HCT116 (cell line): ENCODE measurements around the gene FADS6. TPM values are rescaled to one million over a fixed set of nuclear protein-coding genes. Genes with fewer than 3 reads are reported as not detected.

ENCODE experiments used
- ATAC-seq: fragments of 200-7000 bp; cut with Tn5 transposase; 2 replicates; pipeline ENCODE4 v1.9.1; 2020; ENCODE audit warnings: mild to moderate bottlenecking, moderate library complexity
- BruUV-seq: library from RNA; stranded (reverse); fragments of 400-500 nt; replicated peaks from 2 replicates; lab custom pipeline; 2021; lab: Mats Ljungman, UMichigan
- CTCF ChIA-PET: fragments of 300-600 bp; sonication (Branson Sonifier 250); formaldehyde crosslinking; loops from one replicate; lab custom pipeline; 2021; ENCODE audit warnings: antibody characterized with exemption; lab: Charles Lee
- POLR2A ChIA-PET: fragments of 300-600, 350-600 bp; sonication (Branson Sonifier 250); formaldehyde crosslinking; loops from one replicate; lab custom pipeline; 2021; ENCODE audit warnings: antibody characterized with exemption; lab: Charles Lee
- RAD21 ChIA-PET, 2 experiments: fragments of 300-600 bp; sonication (Branson Sonifier 250); formaldehyde crosslinking; loops; one replicate each; lab custom pipeline; 2023; ENCODE audit warnings: low total read pairs in 2 of 2; ENCODE audit not compliant: uncharacterized antibody in 2 of 2, unreplicated experiment in 2 of 2, low non-redundant PET in 1 of 2; lab: Charles Lee
- DNase-seq: peaks from one replicate; pipeline ENCODE4 v3.0.0-alpha.2; 2010; ENCODE audit warnings: low read depth, low spot score
- H2AFZ ChIP-seq: fragments of 200-600 bp; shearing (Covaris generic), sonication (generic); 2 replicates; pipeline ENCODE4 v1.6.1; 2017; ENCODE audit warnings: low read depth, mixed run types, mixed read lengths, antibody characterized with exemption, low read length; ENCODE audit not compliant: poor library complexity, severe bottlenecking
- H3K27ac ChIP-seq: 2 replicates; pipeline ENCODE4 v1.5.1; 2012; ENCODE audit warnings: low read depth, low read length
- H3K27me3 ChIP-seq: fragments of 200-600 bp; sonication (generic); 2 replicates; pipeline ENCODE4 v1.6.1; 2016; ENCODE audit warnings: mixed run types, low read length, mixed read lengths; ENCODE audit not compliant: insufficient read depth
- H3K36me3 ChIP-seq, 2 experiments: fragments of 200-500 bp in 1 of 2; fragments of 200-600 bp in 1 of 2; sonication (Bioruptor generic) in 1 of 2; sonication (generic) in 1 of 2; 2 replicates each; pipeline versions ENCODE4 v1.5.1 to v1.6.1; 2014 to 2016; ENCODE audit warnings: low read length in 2 of 2, inconsistent platforms in 1 of 2, mixed read lengths in 1 of 2, mixed run types in 1 of 2; ENCODE audit not compliant: insufficient read depth in 2 of 2, control insufficient read depth in 1 of 2
- H3K4me1 ChIP-seq, 2 experiments: fragments of 200-600 bp in 1 of 2; sonication (generic) in 1 of 2; 2 replicates each; pipeline versions ENCODE4 v1.5.1 to v1.6.1; 2012 to 2017; ENCODE audit warnings: low read length in 2 of 2, inconsistent platforms in 1 of 2, mild to moderate bottlenecking in 1 of 2, mixed read lengths in 1 of 2, mixed run types in 1 of 2, moderate library complexity in 1 of 2; ENCODE audit not compliant: insufficient read depth in 2 of 2, control insufficient read depth in 1 of 2
- H3K4me2 ChIP-seq: fragments of 200-600 bp; sonication (generic); 2 replicates; pipeline ENCODE4 v1.6.1; 2017; ENCODE audit warnings: mixed run types, low read length, mixed read lengths
- H3K4me3 ChIP-seq, 2 experiments: fragments of 200-600 bp in 1 of 2; sonication (generic) in 1 of 2; replicated peaks in 1 of 2; 2 replicates each; pipeline ENCODE4 v1.5.1; 2011 to 2016; ENCODE audit warnings: low read length in 2 of 2, control low read depth in 1 of 2, low read depth in 1 of 2, mild to moderate bottlenecking in 1 of 2, mixed read lengths in 1 of 2, mixed run types in 1 of 2
- H3K79me2 ChIP-seq: fragments of 200-600 bp; sonication (generic); 2 replicates; pipeline ENCODE4 v1.6.1; 2017; ENCODE audit warnings: mild to moderate bottlenecking, mixed run types, low read length, moderate library complexity, mixed read lengths; ENCODE audit not compliant: insufficient read depth
- H3K9ac ChIP-seq: fragments of 200-600 bp; sonication (generic); 2 replicates; pipeline ENCODE4 v1.6.1; 2016; ENCODE audit warnings: low read length, mixed read lengths
- H3K9me2 ChIP-seq: fragments of 200-600 bp; sonication (generic), shearing (Covaris generic); 2 replicates; pipeline ENCODE4 v1.6.1; 2017; ENCODE audit warnings: mixed run types, mild to moderate bottlenecking, moderate library complexity; ENCODE audit not compliant: insufficient read depth
- H3K9me3 ChIP-seq, 2 experiments: fragments of 200-500 bp in 1 of 2; fragments of 200-600 bp in 1 of 2; sonication (Bioruptor generic) in 1 of 2; sonication (generic) in 1 of 2; 2 replicates each; pipeline ENCODE4 v1.6.1; 2014 to 2017; ENCODE audit warnings: low read length in 2 of 2, mixed read lengths in 2 of 2, inconsistent platforms in 1 of 2, low read depth in 1 of 2, mild to moderate bottlenecking in 1 of 2, mixed run types in 1 of 2, moderate library complexity in 1 of 2; ENCODE audit not compliant: control insufficient read depth in 1 of 2, insufficient read depth in 1 of 2
- H4K20me1 ChIP-seq: fragments of 200-600 bp; sonication (generic), shearing (Covaris generic); 2 replicates; pipeline ENCODE4 v1.6.1; 2017; ENCODE audit warnings: mixed run types, mild to moderate bottlenecking, moderate library complexity; ENCODE audit not compliant: insufficient read depth
- CBX3 ChIP-seq: IDR thresholded peaks from 2 replicates; pipeline ENCODE4 v1.6.1; 2012; ENCODE audit warnings: low read depth
- CEBPB ChIP-seq: IDR thresholded peaks from 2 replicates; pipeline ENCODE4 v1.6.1; 2012; ENCODE audit warnings: low read depth
- EGR1 ChIP-seq: IDR thresholded peaks from 2 replicates; pipeline ENCODE4 v1.6.1; 2012; ENCODE audit warnings: low read depth
- ELF1 ChIP-seq: IDR thresholded peaks from 2 replicates; pipeline ENCODE4 v1.6.1; 2012; ENCODE audit warnings: low read depth, borderline replicate concordance
- EZH2 ChIP-seq: fragments of 200-600 bp; sonication (generic); IDR thresholded peaks from 2 replicates; pipeline ENCODE4 v1.6.1; 2017; ENCODE audit warnings: antibody characterized with exemption, mixed run types
- FOSL1 ChIP-seq: IDR thresholded peaks from 2 replicates; pipeline ENCODE4 v1.6.1; 2012; ENCODE audit warnings: low read depth
- POLR2A ChIP-seq: IDR thresholded peaks from 2 replicates; pipeline ENCODE4 v1.7.0; 2011; ENCODE audit warnings: borderline replicate concordance; ENCODE audit not compliant: insufficient read depth, insufficient read length; ENCODE audit errors: extremely low read depth
- POLR2AphosphoS5 ChIP-seq: IDR thresholded peaks from 2 replicates; pipeline ENCODE4 v1.6.1; 2011; ENCODE audit warnings: mild to moderate bottlenecking, low read depth, low read length, moderate library complexity
- RAD21 ChIP-seq: IDR thresholded peaks from 2 replicates; pipeline ENCODE4 v1.6.1; 2012; ENCODE audit warnings: low read depth, mild to moderate bottlenecking
- SP1 ChIP-seq: IDR thresholded peaks from 2 replicates; pipeline ENCODE4 v1.6.1; 2012; ENCODE audit warnings: low read depth
- TCF7L2 ChIP-seq: IDR thresholded peaks from 2 replicates; pipeline ENCODE4 v1.7.0; 2011; ENCODE audit warnings: borderline replicate concordance, inconsistent platforms; ENCODE audit not compliant: insufficient read depth, insufficient read length; ENCODE audit errors: extremely low read depth
- YY1 ChIP-seq: IDR thresholded peaks from 2 replicates; pipeline ENCODE4 v1.6.1; 2011; ENCODE audit warnings: low read length, low read depth, moderate library complexity, mild to moderate bottlenecking; ENCODE audit not compliant: insufficient replicate concordance; ENCODE audit errors: extremely low read depth
- ZFX ChIP-seq: fragments of 450-650 bp; IDR thresholded peaks from 2 replicates; pipeline ENCODE4 v1.6.1; 2017
- ZNF274 ChIP-seq: fragments of 200-500 bp; sonication (Bioruptor generic); IDR thresholded peaks from 2 replicates; pipeline ENCODE4 v1.6.1; 2014; ENCODE audit warnings: mild to moderate bottlenecking, low read depth, low read length, inconsistent platforms
- intact Hi-C: fragments of 100-400 bp; cut with micrococcal nuclease; formaldehyde crosslinking; loops from 2 replicates; pipeline ENCODE4 v1.10.0; 2022
- total RNA-seq: library from RNA; stranded (reverse); gene quantifications from one replicate; pipeline ENCODE4 v1.2.1, GENCODE V29; 2021; ENCODE audit not compliant: unreplicated experiment
- TF ChIP-seq, protein P1 (sequence below): IDR thresholded peaks from 2 replicates; pipeline ENCODE4 v1.6.1; 2012
- TF ChIP-seq, protein P2 (sequence below): IDR thresholded peaks from 2 replicates; pipeline ENCODE4 v1.6.1; 2012; ENCODE audit warnings: low read depth
- TF ChIP-seq, protein P3 (sequence below): IDR thresholded peaks from 2 replicates; pipeline ENCODE4 v1.6.1; 2012

The FADS6 gene
- total RNA-seq, 1 experiment from 2014 or later = not detected

DNA sequence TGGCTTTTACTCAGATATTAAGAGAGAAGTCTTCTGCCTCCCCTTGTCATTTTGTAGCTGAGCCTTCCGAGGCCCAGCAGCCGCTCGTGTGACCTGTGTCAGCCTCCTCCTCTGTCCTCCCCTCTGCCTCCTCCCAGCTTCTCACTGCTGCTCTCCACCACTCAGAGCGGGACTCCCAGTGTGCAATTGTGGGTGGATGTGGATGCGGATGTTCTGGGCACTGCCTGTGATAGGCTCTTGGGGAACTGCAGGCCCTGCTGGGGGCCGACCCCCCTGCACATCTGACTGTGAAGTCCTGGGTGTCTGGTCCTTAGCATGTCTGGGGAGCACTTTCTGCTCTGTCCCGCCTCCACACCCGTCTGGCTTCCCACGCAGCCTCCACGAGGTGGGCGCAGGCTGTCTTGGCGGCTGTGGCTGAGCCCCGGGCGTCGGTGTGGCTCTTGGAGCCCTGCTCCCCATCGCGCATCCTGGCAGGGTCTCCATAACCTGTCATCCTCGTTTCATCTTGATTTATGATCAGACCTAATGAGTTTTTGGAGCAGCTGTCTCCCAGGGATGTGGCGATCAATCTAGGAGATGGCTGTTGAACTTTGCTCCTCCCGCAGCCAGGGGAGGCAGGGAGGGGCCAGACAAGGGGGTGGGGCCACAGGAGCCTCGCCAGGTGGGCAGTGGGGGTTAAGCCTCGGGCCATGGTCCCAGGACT lies 61.8 kb downstream of the FADS6 start:
- Histone ChIP-seq H3K9me2 (no peaks in the 10 kb centered on the region), H3K79me2 (no peaks in the 10 kb centered on the region), H3K4me3 (no peak overlapping the region), H3K9me3 (no peaks in the 10 kb centered on the region), H2AFZ (no peak overlapping the region), H3K4me2 (no peak overlapping the region), H3K36me3 (no peaks in the 10 kb centered on the region), H4K20me1 (no peaks in the 10 kb centered on the region), H3K9ac (no peak overlapping the region), H3K27me3 (no peaks in the 10 kb centered on the region), H3K4me1 (no peaks in the 10 kb centered on the region), H3K27ac (no peak overlapping the region)
- POLR2A ChIA-PET = no interaction called here
- DNase-seq = no peak
- TF ChIP-seq SP1 = no peak
- TF ChIP-seq FOSL1 = no peak
- TF ChIP-seq ZNF274 = no peak
- no peak for TF ChIP-seq ELF1
- no peak for TF ChIP-seq TCF7L2
- CTCF ChIA-PET = interaction anchor here (3.6 kb wide), 1 partner anchor 11 kb away, joined by 14 read pairs; no protein-coding TSS in a partner anchor
- RAD21 ChIA-PET = no interaction called here
- BruUV-seq = no TSS peak
- intact Hi-C loops = no loop called here
- ATAC-seq = 0 out of 2 replicates have a peak, but pooled peaks have one; percentile 29

DNA sequence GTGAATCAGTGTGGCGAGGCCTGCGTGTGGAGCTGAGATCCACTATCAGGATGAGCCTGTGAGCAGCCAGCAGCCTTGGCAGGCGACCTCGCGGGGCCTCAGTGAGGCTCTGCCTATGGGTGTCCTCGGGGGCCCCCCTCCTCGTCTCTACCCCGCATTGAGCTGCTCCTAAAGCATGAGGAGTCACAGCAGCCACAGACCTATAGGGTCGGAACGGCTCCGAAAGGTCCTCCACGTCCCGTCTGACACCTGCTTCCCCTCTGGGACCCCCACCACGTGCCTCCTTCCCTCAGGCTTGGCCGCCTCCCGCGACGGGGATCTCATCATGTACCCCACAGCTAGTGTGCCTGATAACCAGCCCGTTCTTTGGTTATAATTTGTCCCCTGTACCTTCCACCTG lies 62.6 kb downstream of the FADS6 start:
- H2AFZ ChIP-seq = no peak overlapping the region
- H3K9ac ChIP-seq = no peak overlapping the region
- ChIA-PET POLR2A (no interaction called here), CTCF (no interaction called here), RAD21 (no interaction called here)
- intact Hi-C loops = no loop called here
- H3K4me1 ChIP-seq = no peaks in the 10 kb centered on the region
- H3K27ac ChIP-seq = no peak overlapping the region
- no peaks in the 10 kb centered on the region for H4K20me1 ChIP-seq
- BruUV-seq = no TSS peak
- H3K9me3 ChIP-seq = no peaks in the 10 kb centered on the region
- TF ChIP-seq POLR2AphosphoS5 (no peak), POLR2A (no peak), YY1 (no peak), CBX3 (no peak), CEBPB (no peak), ZFX (no peak), SP1 (no peak), TCF7L2 (no peak), EZH2 (no peak), EGR1 (no peak), RAD21 (no peak)
- TF ChIP-seq, protein P1, sequence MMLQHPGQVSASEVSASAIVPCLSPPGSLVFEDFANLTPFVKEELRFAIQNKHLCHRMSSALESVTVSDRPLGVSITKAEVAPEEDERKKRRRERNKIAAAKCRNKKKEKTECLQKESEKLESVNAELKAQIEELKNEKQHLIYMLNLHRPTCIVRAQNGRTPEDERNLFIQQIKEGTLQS = no peak
- TF ChIP-seq, protein P2, sequence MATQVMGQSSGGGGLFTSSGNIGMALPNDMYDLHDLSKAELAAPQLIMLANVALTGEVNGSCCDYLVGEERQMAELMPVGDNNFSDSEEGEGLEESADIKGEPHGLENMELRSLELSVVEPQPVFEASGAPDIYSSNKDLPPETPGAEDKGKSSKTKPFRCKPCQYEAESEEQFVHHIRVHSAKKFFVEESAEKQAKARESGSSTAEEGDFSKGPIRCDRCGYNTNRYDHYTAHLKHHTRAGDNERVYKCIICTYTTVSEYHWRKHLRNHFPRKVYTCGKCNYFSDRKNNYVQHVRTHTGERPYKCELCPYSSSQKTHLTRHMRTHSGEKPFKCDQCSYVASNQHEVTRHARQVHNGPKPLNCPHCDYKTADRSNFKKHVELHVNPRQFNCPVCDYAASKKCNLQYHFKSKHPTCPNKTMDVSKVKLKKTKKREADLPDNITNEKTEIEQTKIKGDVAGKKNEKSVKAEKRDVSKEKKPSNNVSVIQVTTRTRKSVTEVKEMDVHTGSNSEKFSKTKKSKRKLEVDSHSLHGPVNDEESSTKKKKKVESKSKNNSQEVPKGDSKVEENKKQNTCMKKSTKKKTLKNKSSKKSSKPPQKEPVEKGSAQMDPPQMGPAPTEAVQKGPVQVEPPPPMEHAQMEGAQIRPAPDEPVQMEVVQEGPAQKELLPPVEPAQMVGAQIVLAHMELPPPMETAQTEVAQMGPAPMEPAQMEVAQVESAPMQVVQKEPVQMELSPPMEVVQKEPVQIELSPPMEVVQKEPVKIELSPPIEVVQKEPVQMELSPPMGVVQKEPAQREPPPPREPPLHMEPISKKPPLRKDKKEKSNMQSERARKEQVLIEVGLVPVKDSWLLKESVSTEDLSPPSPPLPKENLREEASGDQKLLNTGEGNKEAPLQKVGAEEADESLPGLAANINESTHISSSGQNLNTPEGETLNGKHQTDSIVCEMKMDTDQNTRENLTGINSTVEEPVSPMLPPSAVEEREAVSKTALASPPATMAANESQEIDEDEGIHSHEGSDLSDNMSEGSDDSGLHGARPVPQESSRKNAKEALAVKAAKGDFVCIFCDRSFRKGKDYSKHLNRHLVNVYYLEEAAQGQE = no peak
- TF ChIP-seq, protein P3, sequence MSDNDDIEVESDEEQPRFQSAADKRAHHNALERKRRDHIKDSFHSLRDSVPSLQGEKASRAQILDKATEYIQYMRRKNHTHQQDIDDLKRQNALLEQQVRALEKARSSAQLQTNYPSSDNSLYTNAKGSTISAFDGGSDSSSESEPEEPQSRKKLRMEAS = no peak
- H3K79me2 ChIP-seq = no peaks in the 10 kb centered on the region
- no peak overlapping the region for H3K4me3 ChIP-seq
- H3K9me2 ChIP-seq = no peaks in the 10 kb centered on the region
- DNase-seq (no peak), ATAC-seq (no peak)
- H3K4me2 ChIP-seq = no peak overlapping the region
- no peaks in the 10 kb centered on the region for H3K36me3 ChIP-seq
- H3K27me3 ChIP-seq = no peaks in the 10 kb centered on the region
